HG03025 (cell line): ENCODE results near the gene SCAMP3.
A peak's percentile ranks its signal among the peaks of the same experiment; 100 is the strongest.
"Not testable (repeated sequence)": the region's sequence is repeated elsewhere in the genome, so short reads cannot be mapped to it uniquely, and the experiment has no call there.

Source experiments
- ATAC-seq: cut with Tn5 transposase; IDR thresholded peaks from one replicate; pipeline ENCODE4 v1.9.1; 2021; ENCODE audit warnings: mild to moderate bottlenecking, moderate library complexity; ENCODE audit not compliant: unreplicated experiment, low FRiP score

Gene SCAMP3

GRCh38 chr1:155256058-155256852 lies 5.9 kb downstream of the SCAMP3 start:
- ATAC-seq, result no peak

- no peak for ATAC-seq
Observed at GRCh38 chr1:155255243-155256007, 6.7 kb downstream of the SCAMP3 start, which contains the start of gene ENTREP3. Gene ENTREP3 (minus strand): TSS chr1:155255483. CDS start chr1:155254877, 606 bp downstream.

GRCh38 chr1:155254714-155255242 lies 7.4 kb downstream of the SCAMP3 start:
- no peak for ATAC-seq

DNA sequence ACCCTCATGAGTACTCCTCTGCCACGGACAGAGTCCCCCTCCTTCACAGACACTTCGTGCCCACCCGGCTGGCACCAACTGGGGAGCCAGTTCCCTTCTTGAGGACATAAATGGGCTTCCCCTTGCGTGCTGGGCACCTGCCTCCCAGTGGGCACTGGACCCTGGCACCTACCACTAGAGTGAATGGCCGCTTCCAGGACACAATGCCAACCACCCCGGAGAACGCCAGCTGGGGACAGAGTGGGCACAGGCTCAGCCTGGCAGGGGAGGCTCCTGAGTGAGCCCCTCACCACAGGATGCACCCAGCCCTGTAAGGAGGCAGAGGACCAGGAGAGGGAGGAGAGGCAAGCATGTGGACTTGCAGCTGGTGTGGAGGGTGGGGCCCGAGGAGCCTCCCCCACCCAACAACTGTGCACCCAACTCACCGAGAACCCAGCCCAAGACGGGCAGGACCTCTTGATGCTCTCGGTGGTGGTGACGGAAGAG lies 7.9 kb downstream of the SCAMP3 start:
- no peak for ATAC-seq

GRCh38 chr1:155253797-155254196 lies 8.4 kb downstream of the SCAMP3 start:
- no peak for ATAC-seq

DNA sequence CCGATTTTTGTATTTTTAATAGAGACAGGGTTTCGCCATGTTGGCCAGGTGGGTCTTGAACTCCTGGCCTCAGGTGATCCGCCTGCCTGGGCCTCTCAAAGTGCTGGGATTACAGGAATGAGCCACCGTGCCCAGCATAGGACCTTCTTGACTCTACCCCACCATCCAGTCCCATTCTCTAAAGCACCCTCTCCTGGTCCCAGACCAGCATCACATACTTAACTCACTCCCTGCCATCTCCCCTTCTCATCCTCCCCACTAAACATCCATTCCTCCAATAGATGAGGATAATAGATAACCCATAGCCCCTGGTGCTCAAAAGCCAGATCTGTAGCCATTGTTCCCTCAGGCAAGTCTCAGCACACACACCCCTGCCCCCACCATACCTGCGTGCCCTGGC lies 9.0 kb downstream of the SCAMP3 start:
- ATAC-seq, result no peak

DNA sequence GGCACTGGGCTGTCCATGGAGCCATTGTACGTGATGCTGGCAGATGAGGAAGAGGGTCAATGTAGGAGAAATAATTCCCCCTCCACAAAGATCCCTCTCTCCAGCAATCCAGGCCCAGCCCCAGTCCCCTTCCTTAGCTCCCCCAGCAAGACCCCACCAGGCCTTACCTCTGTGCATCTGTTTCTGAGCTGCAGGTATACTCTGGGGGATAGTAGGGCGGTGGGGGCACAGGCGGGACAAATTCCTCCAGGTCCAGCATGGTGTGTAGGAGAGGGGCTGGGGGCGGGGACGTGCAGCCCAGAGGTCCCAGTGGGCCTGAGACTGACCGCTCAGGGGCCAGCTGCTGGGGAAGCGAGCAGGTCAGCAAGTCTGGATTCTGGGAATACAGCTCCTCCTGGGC lies 10.6 kb downstream of the SCAMP3 start:
- no peak for ATAC-seq

DNA sequence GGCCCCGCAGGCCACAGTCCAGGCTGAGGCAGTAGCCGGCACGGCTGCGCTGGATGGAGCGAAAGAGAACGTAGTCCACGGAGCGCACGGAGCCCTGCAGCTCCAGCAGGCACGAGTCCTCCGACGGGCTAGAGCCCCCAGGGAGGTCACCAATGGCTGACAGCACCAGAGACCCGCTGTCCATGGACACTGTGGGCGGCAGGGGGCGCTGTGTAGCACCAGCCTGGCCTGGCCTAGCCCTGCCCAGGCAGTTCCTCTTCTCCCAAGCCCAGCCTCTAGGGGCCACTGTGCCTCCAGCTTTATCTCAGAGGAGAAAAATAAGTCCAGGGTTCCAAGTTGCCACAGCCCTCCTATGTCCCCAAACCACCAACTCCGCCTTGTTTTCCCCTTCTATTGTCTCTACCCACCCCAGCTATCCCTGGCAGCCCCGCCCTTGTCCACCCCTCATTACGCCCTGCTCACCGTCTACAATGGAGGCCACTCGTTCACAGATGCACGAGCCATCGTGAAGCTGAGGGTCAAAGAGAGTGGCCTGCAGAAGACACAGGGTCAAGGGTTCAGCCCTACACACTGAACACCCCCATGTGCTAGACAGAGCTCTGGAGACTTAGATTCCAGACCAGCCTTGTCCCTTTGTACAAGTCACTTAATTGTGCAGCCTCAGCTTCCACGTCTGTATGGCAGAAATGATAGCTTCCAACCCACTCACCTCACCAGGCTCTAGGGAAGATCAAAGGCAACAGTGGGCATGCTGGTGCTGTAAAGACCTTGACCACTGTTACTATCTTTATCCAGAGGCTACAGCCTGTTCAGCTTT lies 11.3 kb downstream of the SCAMP3 start:
- ATAC-seq, result no peak

GRCh38 chr1:155250246-155250632 lies 11.9 kb downstream of the SCAMP3 start:
- no peak for ATAC-seq

GRCh38 chr1:155247667-155248553 lies 14.2 kb downstream of the SCAMP3 start:
- ATAC-seq, result no peak

GRCh38 chr1:155246796-155247195 lies 15.4 kb downstream of the SCAMP3 start:
- ATAC-seq, result not testable (repeated sequence)

DNA sequence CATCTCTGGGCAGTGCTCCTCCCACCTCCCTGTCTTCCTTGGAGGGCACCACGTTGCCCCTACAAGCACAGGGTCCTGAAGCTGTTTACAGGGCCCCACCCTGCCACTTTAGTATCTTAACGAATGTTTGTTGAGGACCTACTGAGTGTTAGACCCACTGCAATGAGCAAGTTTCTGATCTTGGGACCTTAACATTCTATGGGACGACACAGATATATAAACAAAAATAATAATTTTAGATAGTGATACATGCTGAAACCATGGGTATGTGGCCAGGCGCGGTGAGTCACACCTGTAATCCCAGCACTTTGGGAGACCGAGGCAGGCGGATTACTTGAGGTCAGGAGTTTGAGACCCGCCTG lies 17.0 kb downstream of the SCAMP3 start:
- no peak for ATAC-seq

DNA sequence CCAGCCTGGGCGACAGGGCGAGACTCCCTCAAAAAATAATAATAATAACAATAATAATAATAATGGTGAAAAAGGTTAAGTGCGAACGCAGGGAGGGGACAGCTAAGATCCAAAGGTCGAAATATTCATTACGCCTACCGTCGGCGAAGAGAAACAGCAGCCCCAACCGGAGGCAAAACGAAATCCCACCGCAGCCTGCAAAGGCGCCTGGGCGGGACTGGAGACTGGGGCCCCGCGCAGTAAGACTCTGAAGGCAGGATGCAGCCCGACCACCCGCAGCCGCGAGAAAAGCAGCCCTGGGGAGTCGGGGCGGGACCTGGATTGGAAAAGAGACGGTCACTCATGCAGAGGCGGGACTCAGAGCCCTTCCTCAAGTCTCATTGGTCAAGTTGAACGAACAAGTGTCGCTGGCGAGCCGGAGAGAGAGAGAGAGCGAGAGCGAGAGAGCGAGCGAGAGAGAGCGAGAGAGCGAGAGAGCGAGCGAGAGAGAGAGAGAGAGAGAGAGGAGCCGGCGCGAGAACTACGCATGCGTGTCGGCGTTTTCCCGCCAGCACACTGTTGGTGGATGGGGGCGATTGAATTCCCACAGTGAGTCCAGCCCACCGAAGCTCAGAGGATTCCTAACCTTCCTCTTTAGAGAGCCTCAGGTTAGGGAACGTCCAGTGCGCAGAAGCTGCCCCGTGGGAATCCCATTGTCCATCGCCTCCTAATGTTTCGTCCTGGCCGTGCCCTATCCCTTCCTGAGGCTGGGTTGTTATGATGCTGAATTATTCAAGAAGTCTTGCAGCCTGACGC lies 17.6 kb downstream of the SCAMP3 start:
- ATAC-seq, result peak; percentile 83

DNA sequence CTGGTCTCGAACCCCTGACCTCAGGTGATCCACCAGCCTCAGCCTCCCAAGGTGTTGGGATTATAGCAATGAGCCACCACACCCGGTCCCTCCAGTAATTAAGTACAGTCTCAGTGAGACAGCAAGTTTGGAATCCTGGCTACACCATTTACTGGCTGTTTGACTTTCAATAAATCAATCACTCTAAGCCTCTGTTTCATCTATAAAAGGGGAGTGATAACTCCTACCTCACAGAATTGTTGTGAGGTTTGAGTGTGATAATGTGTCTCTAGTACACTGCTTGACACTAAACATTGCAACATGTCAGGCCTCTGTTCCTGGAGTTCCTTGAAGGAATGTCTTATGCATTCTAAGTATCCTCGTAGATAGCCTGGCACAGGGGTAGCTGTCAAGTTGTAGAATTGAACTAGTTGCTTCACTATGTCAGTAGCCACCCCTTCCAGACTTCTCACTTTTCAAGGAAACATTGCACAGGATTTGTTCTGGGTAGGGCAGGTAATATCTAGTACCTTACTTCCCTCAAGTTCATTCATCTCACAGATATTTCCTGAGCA lies 19.3 kb downstream of the SCAMP3 start:
- ATAC-seq, result no peak

- ATAC-seq, result no peak
Observed at GRCh38 chr1:155241841-155242264, 20.3 kb downstream of the SCAMP3 start.

GRCh38 chr1:155241069-155241679 lies 21.0 kb downstream of the SCAMP3 start:
- no peak for ATAC-seq

DNA sequence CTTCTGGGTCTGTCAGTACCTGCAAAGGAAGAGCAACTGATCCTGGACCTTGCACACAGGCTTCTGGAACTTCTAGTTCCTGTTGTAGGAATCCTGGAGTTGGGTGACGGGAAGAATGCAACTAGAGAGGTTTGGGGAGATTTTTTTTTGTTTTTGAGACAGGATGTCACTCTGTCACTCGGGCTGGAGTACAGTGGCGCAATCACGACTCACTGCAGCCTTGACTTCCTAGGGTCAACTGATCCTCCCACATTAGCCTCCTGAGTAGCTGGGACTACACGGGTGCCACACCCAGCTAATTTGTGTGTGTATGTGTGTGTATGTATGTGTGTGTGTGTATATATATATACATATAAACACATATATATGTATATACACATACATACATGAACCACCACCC lies 25.7 kb downstream of the SCAMP3 start:
- ATAC-seq, result no peak

DNA sequence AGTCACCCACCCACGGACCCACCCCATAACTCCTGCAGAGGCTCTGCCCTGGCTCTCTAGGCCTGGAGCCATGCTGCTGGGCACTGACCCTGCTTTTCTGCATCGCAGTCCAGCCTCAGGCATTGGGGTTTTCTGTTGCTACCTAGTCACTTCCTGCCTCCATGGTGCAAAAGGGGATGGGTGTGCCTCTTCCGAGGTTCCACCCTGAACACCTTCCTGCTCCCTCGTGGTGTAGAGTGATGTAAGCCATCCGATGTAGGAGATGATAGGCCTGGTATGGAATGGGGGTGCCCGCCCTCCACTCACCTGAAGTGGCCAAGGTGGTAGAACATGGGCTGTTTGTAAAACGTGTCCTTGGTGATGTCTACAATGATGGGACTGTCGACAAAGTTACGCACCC lies 26.8 kb downstream of the SCAMP3 start:
- ATAC-seq, result not testable (repeated sequence)
